Measurements from ENCODE around the gene CSNK2B. TPM values are rescaled to one million over a fixed set of nuclear protein-coding genes. Genes with fewer than 3 reads are reported as not detected.

Gene CSNK2B
- polyA plus RNA-seq, 1 donor (not counting 4 experiments of a cell fraction or from before 2014, with no cell fraction given): 43.7 TPM

DNA sequence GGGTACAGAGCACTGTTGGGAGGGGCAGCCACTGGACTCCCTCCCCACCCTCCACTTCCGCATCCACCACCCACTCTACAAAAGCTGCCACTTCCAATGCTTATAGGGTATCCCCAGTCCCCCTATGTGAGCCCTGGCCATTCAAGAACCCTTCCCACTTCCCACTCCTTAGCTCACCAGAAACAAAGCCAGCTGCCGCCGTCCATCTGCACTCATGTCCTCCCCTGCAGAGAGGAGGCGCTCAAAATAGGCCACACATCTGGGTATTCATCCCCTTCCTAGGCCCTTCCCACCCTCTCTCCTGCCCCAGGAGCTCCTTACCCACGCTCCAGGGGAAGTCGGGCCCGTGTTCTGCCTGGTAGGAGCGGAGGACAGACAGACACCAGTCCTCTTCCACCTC lies 21.4 kb downstream of the CSNK2B start:
- no peaks in the 10 kb centered on the region for H4K20me1 ChIP-seq (ENCODE audit: control insufficient read depth, extremely low read depth, insufficient read depth, low read length)
- H3K27ac ChIP-seq (ENCODE audit: control insufficient read depth, insufficient read depth, low read length): no peak overlapping the region
- H3K4me3 ChIP-seq (ENCODE audit: control insufficient read depth in 2 of 3, extremely low read depth in 1 of 3, insufficient read depth in 2 of 3, low read depth in 1 of 3, low read length in 3 of 3): no peak overlapping the region
- dilution Hi-C loops (cut with MboI; ENCODE audit: extremely low pct_ligation_motif_present, low sequenced_read_pairs): no loop called here
- no peak for TF ChIP-seq EZH2 (IDR thresholded peaks at IDR 0.05; ENCODE audit: low read length)
- TF ChIP-seq, protein P1, sequence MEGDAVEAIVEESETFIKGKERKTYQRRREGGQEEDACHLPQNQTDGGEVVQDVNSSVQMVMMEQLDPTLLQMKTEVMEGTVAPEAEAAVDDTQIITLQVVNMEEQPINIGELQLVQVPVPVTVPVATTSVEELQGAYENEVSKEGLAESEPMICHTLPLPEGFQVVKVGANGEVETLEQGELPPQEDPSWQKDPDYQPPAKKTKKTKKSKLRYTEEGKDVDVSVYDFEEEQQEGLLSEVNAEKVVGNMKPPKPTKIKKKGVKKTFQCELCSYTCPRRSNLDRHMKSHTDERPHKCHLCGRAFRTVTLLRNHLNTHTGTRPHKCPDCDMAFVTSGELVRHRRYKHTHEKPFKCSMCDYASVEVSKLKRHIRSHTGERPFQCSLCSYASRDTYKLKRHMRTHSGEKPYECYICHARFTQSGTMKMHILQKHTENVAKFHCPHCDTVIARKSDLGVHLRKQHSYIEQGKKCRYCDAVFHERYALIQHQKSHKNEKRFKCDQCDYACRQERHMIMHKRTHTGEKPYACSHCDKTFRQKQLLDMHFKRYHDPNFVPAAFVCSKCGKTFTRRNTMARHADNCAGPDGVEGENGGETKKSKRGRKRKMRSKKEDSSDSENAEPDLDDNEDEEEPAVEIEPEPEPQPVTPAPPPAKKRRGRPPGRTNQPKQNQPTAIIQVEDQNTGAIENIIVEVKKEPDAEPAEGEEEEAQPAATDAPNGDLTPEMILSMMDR (optimal IDR thresholded peaks at IDR 0.05 in 1 of 3, IDR thresholded peaks at IDR 0.05 in 1 of 3, conservative IDR thresholded peaks at IDR 0.05 in 1 of 3; ENCODE audit: extremely low read depth in 1 of 3, insufficient read depth in 2 of 3, low read length in 3 of 3): no peak
- no peak overlapping the region for H3K4me2 ChIP-seq (ENCODE audit: control insufficient read depth, extremely low read depth, insufficient read depth, low read depth, low read length)
- DNase-seq (ENCODE audit: low read depth, low spot score) (no peak), FAIRE-seq (no peak)
- H3K36me3 ChIP-seq (ENCODE audit: control insufficient read depth in 2 of 2, extremely low read depth in 1 of 2, insufficient read depth in 2 of 2, low read length in 2 of 2): peaks cover 7 to 41% of the 10 kb centered on the region in 2 experiments
- no peaks in the 10 kb centered on the region for H3K9me3 ChIP-seq (ENCODE audit: control insufficient read depth, low read depth, low read length)
- H3K79me2 ChIP-seq (ENCODE audit: control insufficient read depth, insufficient read depth, low read length): no peaks in the 10 kb centered on the region
- no peak overlapping the region for H2AFZ ChIP-seq (ENCODE audit: control insufficient read depth, low read length)
- no peaks in the 10 kb centered on the region for H3K9me1 ChIP-seq (ENCODE audit: control insufficient read depth, extremely low read depth, insufficient read depth, low read length)
- H3K9ac ChIP-seq (ENCODE audit: control insufficient read depth, extremely low read depth, insufficient read depth, low read length): no peak overlapping the region
- no peaks in the 10 kb centered on the region for H3K27me3 ChIP-seq (ENCODE audit: control insufficient read depth, extremely low read depth, insufficient read depth, low read length)
- H3K4me1 ChIP-seq (ENCODE audit: control insufficient read depth, extremely low read depth, insufficient read depth, low read length): no peaks in the 10 kb centered on the region

- H3K9me1 ChIP-seq (ENCODE audit: control insufficient read depth, extremely low read depth, insufficient read depth, low read length): no peaks in the 10 kb centered on the region
- H3K27ac ChIP-seq (ENCODE audit: control insufficient read depth, insufficient read depth, low read length): no peak overlapping the region
- dilution Hi-C loops (cut with MboI; ENCODE audit: extremely low pct_ligation_motif_present, low sequenced_read_pairs): no loop called here
- DNase-seq (ENCODE audit: low read depth, low spot score) (no peak), FAIRE-seq (no peak)
- H3K4me2 ChIP-seq (ENCODE audit: control insufficient read depth, extremely low read depth, insufficient read depth, low read depth, low read length): no peak overlapping the region
- peaks cover 11 to 44% of the 10 kb centered on the region in 2 experiments for H3K36me3 ChIP-seq (ENCODE audit: control insufficient read depth in 2 of 2, extremely low read depth in 1 of 2, insufficient read depth in 2 of 2, low read length in 2 of 2)
- no peak overlapping the region for H3K4me3 ChIP-seq (ENCODE audit: control insufficient read depth in 2 of 3, extremely low read depth in 1 of 3, insufficient read depth in 2 of 3, low read depth in 1 of 3, low read length in 3 of 3)
- no peak overlapping the region for H2AFZ ChIP-seq (ENCODE audit: control insufficient read depth, low read length)
- TF ChIP-seq EZH2 (IDR thresholded peaks at IDR 0.05; ENCODE audit: low read length): no peak
- TF ChIP-seq, protein P1 (optimal IDR thresholded peaks at IDR 0.05 in 1 of 3, IDR thresholded peaks at IDR 0.05 in 1 of 3, conservative IDR thresholded peaks at IDR 0.05 in 1 of 3; ENCODE audit: extremely low read depth in 1 of 3, insufficient read depth in 2 of 3, low read length in 3 of 3): no peak
- H3K9ac ChIP-seq (ENCODE audit: control insufficient read depth, extremely low read depth, insufficient read depth, low read length): no peak overlapping the region
- no peaks in the 10 kb centered on the region for H3K9me3 ChIP-seq (ENCODE audit: control insufficient read depth, low read depth, low read length)
- H3K4me1 ChIP-seq (ENCODE audit: control insufficient read depth, extremely low read depth, insufficient read depth, low read length): no peaks in the 10 kb centered on the region
- H3K79me2 ChIP-seq (ENCODE audit: control insufficient read depth, insufficient read depth, low read length): no peaks in the 10 kb centered on the region
- H3K27me3 ChIP-seq (ENCODE audit: control insufficient read depth, extremely low read depth, insufficient read depth, low read length): no peaks in the 10 kb centered on the region
- H4K20me1 ChIP-seq (ENCODE audit: control insufficient read depth, extremely low read depth, insufficient read depth, low read length): no peaks in the 10 kb centered on the region
Measured at GRCh38 chr6:31687860-31688693, 22.2 kb downstream of the CSNK2B start.

Measured in keratinocyte (primary cell).